ENCODE results near the gene TUBGCP2. TPM values are rescaled to one million over a fixed set of nuclear protein-coding genes. Genes with fewer than 3 reads are reported as not detected.

Gene TUBGCP2
- total and polyA plus RNA-seq, 2 of the 13 experiments (the other 11 are each of a cell fraction or from before 2014, with no cell fraction given), result 21.3 to 34.5 TPM

GRCh38 chr10:133357285-133358161 is 48.9 kb upstream of the TUBGCP2 start, which contains the start of gene FUOM (continued):
- TF ChIP-seq ZNF12 (CRISPR knock-in tag; IDR thresholded peaks at IDR 0.05), result no peak
- TF ChIP-seq ZFP82 (CRISPR knock-in tag; IDR thresholded peaks at IDR 0.05; ENCODE audit: borderline replicate concordance), result no peak; the same call in 1 of the 2 replicates
- TF ChIP-seq ZNF253 (CRISPR knock-in tag; IDR thresholded peaks at IDR 0.05; ENCODE audit: borderline replicate concordance), result no peak
- TF ChIP-seq MTA3 (CRISPR knock-in tag; IDR thresholded peaks at IDR 0.05), result no peak
- peak; percentile 45 for TF ChIP-seq REPIN1 (CRISPR knock-in tag; IDR thresholded peaks at IDR 0.05; ENCODE audit: borderline replicate concordance, low read depth)
- TF ChIP-seq NFE2L1 (CRISPR knock-in tag; IDR thresholded peaks at IDR 0.05; ENCODE audit: borderline replicate concordance), result no peak
- TF ChIP-seq SRSF9 (IDR thresholded peaks at IDR 0.05; ENCODE audit: borderline replicate concordance, insufficient read depth, low read depth, low read length, poor library complexity, severe bottlenecking), result no peak
- TF ChIP-seq ZNF331 (CRISPR knock-in tag; IDR thresholded peaks at IDR 0.05), result no peak; the same call in 1 of the 2 replicates
- TF ChIP-seq KMT2A (CRISPR knock-in tag; IDR thresholded peaks at IDR 0.05), result peak; percentile 20; the same call in 1 of the 2 replicates
- no peak for TF ChIP-seq ELF1 (CRISPR knock-in tag; IDR thresholded peaks at IDR 0.05)
- TF ChIP-seq YEATS4 (CRISPR knock-in tag; IDR thresholded peaks at IDR 0.05; ENCODE audit: borderline replicate concordance), result peak; percentile 69
- TF ChIP-seq RXRA (CRISPR knock-in tag; IDR thresholded peaks at IDR 0.05), result peak; percentile 19; the same call in 1 of the 2 replicates
- no peak for TF ChIP-seq NPAS2 (CRISPR knock-in tag; IDR thresholded peaks at IDR 0.05; ENCODE audit: borderline replicate concordance)
- TF ChIP-seq HHEX (CRISPR knock-in tag; IDR thresholded peaks at IDR 0.05), result no peak
- no peak for TF ChIP-seq EHMT2 (IDR thresholded peaks at IDR 0.05; ENCODE audit: borderline replicate concordance, low read depth, low read length)
- no peak for TF ChIP-seq RARG (CRISPR knock-in tag; IDR thresholded peaks at IDR 0.05; ENCODE audit: low read depth)
- no peak for TF ChIP-seq NR2C2 (CRISPR knock-in tag; IDR thresholded peaks at IDR 0.05; ENCODE audit: borderline replicate concordance)
- no peak for TF ChIP-seq ZNF354B (CRISPR knock-in tag; IDR thresholded peaks at IDR 0.05)
- peak; percentile 22 for TF ChIP-seq PTBP1 (IDR thresholded peaks at IDR 0.05; ENCODE audit: low read depth, low read length, poor library complexity, severe bottlenecking)
- TF ChIP-seq, protein P1, sequence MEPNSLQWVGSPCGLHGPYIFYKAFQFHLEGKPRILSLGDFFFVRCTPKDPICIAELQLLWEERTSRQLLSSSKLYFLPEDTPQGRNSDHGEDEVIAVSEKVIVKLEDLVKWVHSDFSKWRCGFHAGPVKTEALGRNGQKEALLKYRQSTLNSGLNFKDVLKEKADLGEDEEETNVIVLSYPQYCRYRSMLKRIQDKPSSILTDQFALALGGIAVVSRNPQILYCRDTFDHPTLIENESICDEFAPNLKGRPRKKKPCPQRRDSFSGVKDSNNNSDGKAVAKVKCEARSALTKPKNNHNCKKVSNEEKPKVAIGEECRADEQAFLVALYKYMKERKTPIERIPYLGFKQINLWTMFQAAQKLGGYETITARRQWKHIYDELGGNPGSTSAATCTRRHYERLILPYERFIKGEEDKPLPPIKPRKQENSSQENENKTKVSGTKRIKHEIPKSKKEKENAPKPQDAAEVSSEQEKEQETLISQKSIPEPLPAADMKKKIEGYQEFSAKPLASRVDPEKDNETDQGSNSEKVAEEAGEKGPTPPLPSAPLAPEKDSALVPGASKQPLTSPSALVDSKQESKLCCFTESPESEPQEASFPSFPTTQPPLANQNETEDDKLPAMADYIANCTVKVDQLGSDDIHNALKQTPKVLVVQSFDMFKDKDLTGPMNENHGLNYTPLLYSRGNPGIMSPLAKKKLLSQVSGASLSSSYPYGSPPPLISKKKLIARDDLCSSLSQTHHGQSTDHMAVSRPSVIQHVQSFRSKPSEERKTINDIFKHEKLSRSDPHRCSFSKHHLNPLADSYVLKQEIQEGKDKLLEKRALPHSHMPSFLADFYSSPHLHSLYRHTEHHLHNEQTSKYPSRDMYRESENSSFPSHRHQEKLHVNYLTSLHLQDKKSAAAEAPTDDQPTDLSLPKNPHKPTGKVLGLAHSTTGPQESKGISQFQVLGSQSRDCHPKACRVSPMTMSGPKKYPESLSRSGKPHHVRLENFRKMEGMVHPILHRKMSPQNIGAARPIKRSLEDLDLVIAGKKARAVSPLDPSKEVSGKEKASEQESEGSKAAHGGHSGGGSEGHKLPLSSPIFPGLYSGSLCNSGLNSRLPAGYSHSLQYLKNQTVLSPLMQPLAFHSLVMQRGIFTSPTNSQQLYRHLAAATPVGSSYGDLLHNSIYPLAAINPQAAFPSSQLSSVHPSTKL (CRISPR knock-in tag; IDR thresholded peaks at IDR 0.05), result no peak
- no peak for TF ChIP-seq SOX5 (CRISPR knock-in tag; IDR thresholded peaks at IDR 0.05; ENCODE audit: borderline replicate concordance)
- TF ChIP-seq KAT2B (IDR thresholded peaks at IDR 0.05; ENCODE audit: borderline replicate concordance, low read depth, low read length), result no peak
- TF ChIP-seq MAZ (IDR thresholded peaks at IDR 0.05; ENCODE audit: borderline replicate concordance, low read depth, low read length), result no peak
- TF ChIP-seq MAZ (CRISPR knock-in tag; IDR thresholded peaks at IDR 0.05; ENCODE audit: low read depth), result peak; percentile 76
- TF ChIP-seq SETDB1 (CRISPR knock-in tag; IDR thresholded peaks at IDR 0.05; ENCODE audit: borderline replicate concordance), result no peak
- TF ChIP-seq MED8 (CRISPR knock-in tag; IDR thresholded peaks at IDR 0.05; ENCODE audit: insufficient replicate concordance), result no peak
- TF ChIP-seq, protein P2, sequence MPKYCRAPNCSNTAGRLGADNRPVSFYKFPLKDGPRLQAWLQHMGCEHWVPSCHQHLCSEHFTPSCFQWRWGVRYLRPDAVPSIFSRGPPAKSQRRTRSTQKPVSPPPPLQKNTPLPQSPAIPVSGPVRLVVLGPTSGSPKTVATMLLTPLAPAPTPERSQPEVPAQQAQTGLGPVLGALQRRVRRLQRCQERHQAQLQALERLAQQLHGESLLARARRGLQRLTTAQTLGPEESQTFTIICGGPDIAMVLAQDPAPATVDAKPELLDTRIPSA (CRISPR knock-in tag; IDR thresholded peaks at IDR 0.05; ENCODE audit: borderline replicate concordance), result no peak
